SK-N-DZ (cell line): ENCODE results near the gene HIF1A.
"Not testable (repeated sequence)": the region's sequence is repeated elsewhere in the genome, so short reads cannot be mapped to it uniquely, and the experiment has no call there.

Experiments used
- DNase-seq: peaks from one replicate; pipeline ENCODE4 v3.0.0-alpha.2; 2015; ENCODE audit warnings: low spot score

Gene HIF1A

DNA sequence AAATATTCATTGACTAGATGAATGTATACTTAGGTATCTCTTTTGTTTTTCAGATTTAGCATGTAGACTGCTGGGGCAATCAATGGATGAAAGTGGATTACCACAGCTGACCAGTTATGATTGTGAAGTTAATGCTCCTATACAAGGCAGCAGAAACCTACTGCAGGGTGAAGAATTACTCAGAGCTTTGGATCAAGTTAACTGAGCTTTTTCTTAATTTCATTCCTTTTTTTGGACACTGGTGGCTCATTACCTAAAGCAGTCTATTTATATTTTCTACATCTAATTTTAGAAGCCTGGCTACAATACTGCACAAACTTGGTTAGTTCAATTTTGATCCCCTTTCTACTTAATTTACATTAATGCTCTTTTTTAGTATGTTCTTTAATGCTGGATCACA is 51.6 kb downstream of the HIF1A start:
- DNase-seq, result no peak

DNA sequence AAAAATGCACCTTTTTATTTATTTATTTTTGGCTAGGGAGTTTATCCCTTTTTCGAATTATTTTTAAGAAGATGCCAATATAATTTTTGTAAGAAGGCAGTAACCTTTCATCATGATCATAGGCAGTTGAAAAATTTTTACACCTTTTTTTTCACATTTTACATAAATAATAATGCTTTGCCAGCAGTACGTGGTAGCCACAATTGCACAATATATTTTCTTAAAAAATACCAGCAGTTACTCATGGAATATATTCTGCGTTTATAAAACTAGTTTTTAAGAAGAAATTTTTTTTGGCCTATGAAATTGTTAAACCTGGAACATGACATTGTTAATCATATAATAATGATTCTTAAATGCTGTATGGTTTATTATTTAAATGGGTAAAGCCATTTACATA is 52.0 kb downstream of the HIF1A start:
- DNase-seq, result no peak

DNA sequence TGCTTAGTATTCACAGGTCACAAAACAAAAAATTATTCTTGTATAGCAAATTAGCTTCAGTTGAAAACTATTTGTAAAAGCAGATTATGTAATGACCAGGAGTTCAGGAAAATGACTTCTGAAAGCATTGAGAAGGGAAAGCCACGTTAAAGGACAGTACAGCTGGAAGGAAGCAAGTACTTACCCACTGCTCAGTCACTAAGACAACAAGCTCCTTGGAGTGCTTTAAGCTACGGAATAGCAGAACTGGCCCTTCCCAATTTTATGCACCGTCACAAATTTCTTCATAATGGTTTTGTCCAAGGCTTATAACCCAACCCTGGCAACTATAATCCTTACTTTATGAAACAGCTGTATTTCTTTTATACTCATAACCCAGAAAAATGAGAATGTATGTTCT is 54.0 kb downstream of the HIF1A start:
- no peak for DNase-seq

DNA sequence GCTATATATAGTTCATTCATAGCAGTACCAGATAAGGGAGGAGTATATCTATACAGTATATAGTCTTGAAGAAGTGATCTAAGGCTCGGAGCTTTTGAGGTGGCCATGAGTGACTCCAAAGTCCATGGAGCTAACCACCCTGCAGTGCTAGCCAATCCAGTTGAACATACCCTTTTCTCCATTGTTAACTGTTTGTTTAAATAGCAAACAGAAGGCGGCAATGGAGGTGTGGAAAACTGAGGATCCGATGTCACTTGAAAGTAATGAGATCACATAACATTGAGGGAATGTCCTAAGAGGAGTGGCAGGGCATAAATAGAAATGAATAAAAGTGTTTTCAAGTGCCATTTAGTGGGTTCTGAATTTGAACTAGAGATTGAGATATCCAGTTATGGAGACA is 54.6 kb downstream of the HIF1A start:
- DNase-seq, result no peak

DNA sequence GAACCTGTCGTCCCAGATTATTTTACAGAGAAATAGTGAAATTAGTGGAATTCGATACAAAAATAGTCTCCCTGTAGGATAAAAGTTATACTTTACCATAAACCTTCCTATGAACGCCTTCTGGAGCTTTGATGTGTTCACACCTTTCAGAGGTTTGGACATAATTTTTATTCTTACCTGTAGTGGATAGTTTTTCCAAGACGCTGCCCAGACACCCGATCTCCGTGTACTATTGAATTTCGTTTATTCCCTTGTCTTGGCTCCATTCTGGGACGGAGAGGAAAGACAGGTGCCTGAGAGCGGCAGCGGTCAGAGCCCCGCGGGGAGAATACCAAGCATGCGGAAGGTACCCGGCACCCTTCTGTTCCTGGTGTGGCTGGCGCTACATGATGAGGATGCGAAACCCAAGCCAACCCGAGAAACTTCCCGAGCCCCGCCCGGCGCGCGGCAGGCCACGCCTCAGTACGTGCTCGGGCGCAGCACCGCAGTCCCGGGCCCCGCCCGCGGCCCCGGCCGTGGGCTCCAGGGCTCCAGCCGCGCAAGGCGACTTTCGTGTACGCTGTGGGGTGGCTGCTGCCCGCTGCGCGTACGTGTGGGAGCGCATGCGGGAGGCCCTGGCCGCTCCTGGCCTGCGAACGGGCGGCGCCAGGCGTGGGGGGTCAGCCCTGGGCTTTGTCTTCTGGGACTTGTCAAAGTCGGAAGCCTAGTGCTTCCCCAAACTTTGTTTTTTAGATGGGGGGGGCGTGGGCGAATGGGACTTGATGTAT is 55.6 kb downstream of the HIF1A start:
- no peak for DNase-seq

DNA sequence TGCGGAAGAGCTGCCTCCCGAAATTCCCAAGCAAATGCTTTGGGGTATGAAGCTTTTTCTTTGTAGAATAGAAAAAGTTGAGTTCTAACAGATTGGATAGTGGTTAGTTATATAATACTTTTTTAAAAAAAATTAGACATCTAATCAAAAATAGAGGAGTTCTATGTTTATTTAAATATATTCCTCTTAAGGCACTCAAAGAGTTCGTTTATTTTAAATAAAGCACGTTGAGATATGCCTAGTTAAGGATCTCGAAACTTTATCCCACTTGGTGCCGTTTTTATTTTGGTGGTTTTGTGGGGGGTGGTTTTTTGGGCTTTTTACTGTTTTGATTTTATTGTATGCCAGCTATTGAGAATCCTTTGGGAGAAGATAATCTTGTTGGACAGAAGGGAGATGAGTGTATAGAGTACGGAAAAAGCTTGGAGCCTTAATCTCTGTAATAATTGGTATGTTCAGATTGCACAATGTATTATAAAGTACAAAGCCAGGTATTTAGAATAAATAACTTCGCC is 56.2 kb downstream of the HIF1A start:
- no peak for DNase-seq

DNA sequence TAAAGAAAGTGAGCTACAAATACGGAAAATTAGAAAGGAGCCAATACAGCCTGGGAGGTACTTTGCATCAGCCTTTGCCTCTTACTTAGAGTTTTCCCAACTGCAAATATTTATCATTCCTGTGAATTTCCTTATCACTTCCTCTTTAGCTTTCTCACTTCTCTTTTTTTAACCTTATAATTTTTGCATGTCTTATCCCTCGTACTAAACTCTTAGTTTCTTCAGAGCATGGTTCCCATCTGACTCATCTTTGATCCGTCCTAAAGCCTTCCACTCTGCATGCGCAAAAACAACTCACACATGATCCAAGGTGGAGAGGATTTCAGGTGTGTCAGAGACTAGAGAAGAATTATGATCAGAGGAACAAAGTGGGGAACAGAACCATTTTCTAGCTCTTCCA is 57.3 kb downstream of the HIF1A start:
- no peak for DNase-seq

DNA sequence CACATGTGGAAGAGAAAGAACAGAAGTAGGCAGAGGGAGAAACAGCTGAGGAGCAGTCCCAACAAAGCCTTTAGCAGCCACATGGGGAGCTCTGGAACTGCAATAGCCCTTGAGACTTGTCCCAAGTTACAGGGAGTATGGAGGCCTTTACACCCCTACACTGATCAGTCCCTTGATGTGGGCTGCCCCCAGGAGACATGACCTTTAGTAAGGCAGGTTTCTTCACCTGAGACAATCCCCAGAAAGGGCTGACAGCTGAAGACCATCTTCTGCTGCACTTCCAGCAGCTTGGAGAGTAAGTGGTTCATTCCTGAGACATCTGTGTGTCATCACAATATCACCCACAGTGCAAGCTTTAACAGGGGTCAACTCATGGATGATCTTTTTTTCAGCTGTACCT is 58.3 kb downstream of the HIF1A start:
- no peak for DNase-seq

DNA sequence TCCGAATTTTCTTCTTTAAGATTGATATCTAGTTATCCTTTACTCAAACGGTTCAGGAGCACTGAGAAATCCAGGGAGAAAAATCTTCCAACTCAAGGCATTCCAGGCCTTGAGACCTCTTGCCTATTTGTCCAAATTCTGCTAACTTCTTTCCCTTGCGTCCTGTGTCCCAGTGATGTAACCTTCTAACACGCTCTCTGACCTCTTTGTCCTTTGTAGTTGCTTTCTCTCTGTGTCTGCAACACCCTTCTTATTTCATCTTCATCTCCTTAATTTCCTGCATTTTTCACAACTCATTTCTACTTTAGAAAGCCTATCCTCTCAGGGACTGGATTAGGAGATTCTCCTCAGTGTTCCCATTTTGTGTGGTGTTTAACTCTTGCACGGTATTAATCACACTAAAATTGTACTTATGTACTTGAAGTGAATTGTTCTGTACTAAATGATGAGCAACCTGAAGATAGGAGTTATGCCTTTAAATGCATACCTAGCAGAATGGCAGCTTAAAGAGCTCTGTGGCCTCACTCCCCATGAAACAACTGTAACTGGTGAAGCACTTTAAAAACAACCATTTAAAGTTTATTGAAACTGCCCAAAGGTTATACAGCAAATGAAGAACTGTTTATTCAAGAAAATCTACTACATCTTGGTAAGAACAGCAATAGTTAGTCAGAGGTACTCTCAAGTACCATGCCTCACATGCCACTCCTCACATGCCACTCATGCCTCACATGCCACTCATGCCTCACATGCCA is 59.5 kb downstream of the HIF1A start:
- no peak for DNase-seq

DNA sequence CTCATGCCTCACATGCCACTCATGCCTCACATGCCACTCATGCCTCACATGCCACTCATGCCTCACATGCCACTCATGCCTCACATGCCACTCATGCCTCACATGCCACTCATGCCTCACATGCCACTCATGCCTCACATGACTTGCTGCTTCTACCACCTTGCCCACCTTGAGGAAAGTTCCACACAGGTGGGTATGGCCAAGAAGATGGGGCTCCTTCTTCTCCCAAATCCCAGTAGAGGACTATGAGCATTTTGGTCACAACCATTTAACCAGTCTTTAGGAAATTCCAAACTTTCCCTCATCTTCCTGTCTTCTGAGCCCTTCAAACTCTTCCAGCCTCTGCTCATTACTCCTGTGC is 60.0 kb downstream of the HIF1A start:
- DNase-seq, result not testable (repeated sequence)

DNA sequence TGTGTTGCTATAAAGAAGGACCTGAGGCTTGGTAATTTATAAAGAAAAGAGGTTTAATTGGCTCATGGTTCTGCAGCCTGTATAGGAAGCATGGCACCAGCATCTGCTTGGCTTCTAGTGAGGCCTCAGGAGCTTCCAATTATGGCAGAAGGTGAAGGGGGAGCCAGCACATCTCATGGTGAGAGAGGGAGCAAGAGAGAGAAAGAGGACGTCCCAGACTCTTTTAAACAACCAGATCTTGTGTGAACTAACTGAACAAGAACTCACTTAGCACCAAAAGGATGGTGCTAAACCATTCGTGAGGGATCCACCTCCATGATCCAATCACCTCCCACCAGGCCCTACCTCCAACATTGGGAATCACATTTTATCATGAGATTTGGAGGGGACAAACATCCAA is 60.8 kb downstream of the HIF1A start:
- no peak for DNase-seq

DNA sequence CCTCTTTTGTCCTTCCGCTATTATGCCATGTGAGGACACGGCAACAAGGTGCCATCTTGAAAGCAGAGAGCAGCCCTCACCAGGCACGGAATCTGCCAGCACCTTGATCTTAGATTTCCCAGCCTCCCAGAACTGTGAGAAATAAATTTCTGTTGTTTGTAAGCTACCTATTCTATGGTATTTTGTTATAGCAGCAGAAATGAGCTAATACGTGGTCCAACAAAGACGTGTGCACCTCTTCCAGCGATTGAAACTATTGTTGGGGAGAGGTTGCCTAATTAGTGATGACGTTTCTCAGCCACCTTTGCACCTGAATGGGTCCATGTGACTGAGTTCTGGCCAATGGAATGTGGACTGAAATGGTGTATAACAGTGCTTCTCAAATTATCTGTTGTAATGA is 64.6 kb downstream of the HIF1A start:
- no peak for DNase-seq

DNA sequence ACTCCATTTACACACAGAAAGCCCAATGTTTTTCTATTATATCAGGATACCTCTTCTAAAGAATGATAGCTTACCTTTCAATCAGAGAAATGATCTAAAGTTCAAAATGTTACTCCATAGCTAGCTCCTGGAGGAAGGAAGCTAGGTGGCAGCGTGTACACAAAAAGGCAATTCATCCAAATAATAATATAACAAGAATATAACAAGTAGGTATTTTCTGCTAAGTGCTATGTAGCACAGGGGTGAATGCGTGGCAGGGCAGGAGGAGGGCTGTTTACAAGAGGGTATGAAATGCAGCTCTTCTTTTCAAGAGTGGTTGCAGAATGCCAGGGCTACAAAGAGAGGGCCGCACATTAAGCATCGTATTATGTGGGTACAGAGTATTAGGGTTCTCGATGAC is 66.2 kb downstream of the HIF1A start:
- DNase-seq, result no peak

DNA sequence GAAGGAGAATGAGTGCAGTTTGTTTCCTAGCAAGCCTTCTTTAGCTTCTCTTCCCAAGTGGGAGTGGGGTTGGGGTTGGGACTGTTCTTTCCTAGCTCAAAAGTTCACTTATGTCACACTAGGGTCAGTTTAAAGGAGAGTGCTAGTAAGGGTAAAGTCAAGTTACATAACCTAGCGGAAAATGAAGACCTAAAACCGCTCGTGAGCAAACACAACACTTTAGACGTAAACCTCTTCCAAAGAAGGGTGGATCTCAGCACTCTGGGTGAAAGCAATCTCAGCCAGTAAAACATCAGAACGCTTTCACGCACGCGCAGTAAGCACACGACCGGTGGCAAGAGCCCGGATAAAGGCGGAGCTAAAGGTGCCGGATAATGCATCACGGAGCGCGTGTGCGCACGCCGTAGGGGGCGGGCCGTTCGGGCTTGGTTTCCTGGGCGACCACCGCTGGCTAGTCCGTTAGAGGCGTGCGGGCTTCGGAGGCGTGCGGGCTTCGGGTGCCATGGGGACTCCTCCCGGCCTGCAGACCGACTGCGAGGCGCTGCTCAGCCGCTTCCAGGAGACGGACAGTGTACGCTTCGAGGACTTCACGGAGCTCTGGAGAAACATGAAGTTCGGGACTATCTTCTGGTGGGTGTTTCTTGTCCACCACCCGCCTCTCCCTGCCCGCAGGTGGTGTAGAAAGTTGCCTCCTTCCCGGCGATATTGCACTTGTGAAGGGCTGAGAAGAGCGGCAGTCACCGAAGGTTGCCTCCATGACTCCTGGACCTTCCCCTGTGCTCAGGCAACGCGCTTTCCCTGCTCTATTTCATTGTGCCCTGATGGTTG is 66.9 kb downstream of the HIF1A start, which contains the start of gene SNAPC1:
TSS of gene SNAPC1 (plus strand) at position 462 of the 828 bp plus-strand sequence. CDS start at position 503, 41 bp downstream.
- DNase-seq, result peak; percentile 95

DNA sequence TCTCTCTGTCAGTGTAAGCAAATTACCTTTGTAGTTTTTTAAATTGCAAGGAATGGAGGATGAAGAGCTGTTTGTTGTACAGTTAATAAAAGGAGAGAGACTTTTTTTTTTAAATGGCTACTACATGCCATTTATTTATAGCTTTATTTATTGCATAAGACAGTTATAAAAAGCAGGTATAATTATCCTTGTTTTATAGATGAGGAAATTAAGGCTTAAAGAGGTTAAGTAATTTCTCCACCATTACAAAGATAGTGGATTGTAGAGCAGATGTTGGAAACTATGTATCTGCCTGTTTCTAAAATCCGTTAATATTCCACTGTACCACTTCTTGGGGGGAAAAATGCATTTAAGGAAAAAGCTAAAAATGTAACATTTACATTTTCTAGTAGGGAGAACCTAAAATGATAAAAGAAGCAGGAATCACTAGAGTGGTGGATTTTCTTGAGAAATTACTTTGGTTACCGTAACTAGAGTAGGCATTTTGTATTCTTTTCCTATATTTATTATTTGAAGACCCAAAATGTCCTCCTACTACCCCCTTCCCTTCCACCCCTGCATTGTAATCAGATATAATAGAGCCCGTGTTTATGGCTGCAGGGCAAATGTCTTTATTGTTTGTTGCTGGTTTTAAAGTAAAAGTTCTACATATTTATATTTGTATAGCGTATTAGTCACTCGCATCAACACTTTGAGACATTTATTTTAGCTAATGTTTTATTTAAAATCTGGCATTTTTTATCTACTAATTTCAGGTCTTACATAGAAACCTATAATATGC is 69.2 kb downstream of the HIF1A start:
- no peak for DNase-seq

DNA sequence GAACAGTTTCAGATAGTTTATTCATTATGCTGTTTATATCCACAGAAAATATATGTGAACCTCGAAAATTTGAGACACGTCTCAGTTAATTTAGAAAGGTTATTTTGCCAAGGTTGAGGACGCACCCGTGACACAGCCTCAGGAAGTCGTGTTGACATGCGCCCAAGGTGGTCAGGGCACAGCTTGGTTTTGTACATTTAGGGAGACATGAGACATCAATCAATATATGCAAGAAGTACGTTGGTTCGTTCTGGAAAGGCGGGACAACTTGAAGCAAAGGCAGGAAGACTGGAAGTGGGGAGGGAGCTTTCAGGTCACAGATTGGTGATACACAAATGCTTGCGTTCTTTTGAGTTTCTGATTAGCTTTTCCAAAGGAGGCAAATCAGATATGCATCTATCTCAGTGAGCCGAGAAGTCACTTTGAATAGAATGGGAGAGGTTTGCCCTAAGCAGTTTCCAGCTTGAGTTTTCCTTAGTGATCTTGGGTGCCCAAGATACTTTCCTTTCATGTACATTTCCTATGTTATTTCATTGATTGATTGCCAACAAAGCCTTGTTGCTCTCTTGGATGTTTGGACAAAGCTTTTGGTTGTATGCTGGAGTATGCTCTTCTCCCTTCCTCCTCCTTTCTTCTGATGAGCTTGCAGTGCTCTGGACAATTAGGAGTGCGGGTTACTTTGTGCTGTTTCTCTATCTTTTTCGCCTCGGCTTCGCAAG is 70.1 kb downstream of the HIF1A start:
- no peak for DNase-seq

DNA sequence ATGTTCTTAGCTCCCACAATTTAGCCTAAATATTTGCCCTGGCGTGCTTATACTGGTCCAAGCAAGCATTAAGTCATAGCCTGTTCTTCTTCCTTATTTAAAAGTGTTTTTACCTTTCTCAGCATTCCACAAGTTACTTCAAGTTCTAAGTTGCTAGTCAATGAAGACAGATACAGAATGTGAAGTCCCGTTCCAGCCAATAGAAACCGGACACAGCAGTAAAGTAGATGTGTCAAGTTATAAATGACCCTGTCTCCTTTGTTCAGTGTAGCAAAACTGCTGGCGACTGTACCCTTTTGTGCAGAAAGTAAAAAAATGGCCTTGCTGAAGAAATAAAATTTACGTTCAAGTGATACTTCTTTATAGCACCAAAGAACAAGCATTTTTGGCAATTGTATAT is 70.8 kb downstream of the HIF1A start:
- no peak for DNase-seq

DNA sequence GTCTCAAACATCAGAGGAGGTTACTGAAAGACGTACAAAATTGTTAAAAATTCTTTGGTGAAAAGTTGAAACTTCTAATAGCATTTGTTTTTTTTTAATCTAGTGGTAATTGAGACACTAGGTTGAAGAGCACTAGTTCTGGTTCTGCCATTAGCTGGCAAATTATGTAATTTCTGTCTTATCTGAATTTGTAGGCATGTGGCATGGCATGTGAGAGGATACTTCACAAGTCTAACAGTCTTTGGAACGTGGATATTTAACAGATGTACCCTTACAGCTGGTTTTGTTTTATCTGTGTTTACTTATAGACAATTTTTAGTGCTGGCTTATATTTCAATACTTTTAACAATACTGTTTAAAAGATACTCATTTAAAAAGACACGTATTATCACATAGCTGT is 72.9 kb downstream of the HIF1A start:
- DNase-seq, result no peak

DNA sequence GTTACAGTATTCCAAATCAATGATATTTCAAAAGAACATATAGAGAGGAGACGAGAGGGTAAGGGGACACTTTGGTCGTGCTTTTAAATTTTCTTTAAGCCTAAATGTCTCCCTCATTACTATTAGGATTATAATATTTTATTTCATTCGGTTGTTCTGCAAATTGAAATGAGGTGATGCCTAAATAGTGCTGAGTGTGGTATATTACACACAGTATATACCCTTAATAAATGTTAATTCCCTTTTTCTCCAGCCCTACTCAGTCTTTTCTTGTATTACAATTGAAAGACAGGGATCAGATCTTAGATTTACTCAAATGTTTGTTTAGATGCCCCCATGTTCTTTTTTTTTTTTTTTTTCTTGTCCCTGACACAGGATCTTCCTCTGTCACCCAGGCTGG is 74.6 kb downstream of the HIF1A start:
- no peak for DNase-seq

DNA sequence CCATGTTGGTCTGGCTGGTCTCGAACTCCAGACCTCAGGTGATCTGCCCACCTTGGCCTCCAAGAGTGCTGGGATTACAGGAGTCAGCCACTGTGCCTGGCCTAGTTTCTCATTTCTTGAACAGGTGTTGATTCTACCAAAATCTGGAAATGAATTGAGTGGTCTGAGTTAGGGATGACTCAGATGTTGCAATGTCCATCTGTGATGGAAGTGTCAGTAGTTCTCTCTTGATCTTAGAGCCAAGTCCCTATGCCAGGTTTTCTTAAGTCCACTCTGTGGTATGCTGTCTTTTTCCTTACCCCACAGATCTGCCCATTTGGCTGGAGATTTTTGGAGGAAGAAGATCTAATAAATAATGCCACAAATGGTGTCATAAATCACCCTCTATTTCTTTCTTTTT is 79.5 kb downstream of the HIF1A start:
- DNase-seq, result no peak

DNA sequence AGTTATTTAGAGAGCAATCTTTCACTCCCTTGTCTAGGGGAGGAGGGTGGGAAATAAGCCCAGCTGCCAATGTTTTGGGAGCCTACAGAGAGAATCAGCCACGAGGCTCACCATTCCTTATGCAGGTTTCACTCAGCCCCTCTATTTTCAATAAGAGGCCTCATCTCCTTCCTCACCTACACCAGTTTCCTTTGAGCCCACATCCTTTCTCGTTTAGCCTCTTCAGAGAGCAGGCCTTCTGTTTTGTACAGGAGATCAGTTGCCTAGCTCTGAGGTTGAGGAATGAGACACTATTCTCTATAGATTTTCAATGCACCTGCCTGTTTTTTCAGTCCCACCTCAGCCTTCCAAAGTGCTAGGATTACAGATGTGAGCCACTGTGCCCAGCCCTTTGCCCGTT is 84.8 kb downstream of the HIF1A start:
- DNase-seq, result no peak
